GM06990 (cell line): ENCODE measurements around the gene EMCN.

ENCODE experiments used
- DNase-seq: peaks from one replicate; pipeline ENCODE4 v3.0.0-alpha.2; 2011; ENCODE audit not compliant: insufficient read length; ENCODE audit errors: extremely low read depth
- H3K27me3 ChIP-seq: replicated peaks from 2 replicates; pipeline ENCODE4 v1.6.0; 2011; ENCODE audit warnings: low read length; ENCODE audit not compliant: control insufficient read depth, insufficient read depth
- H3K36me3 ChIP-seq: 2 replicates; pipeline ENCODE4 v1.5.1; 2011; ENCODE audit warnings: low read length; ENCODE audit not compliant: control insufficient read depth, insufficient read depth
- H3K4me3 ChIP-seq: replicated peaks from 2 replicates; pipeline ENCODE4 v1.5.1; 2011; ENCODE audit warnings: low read depth, mild to moderate bottlenecking, control low read depth, low read length
- CTCF ChIP-seq: IDR thresholded peaks from 2 replicates; pipeline ENCODE4 v1.5.1; 2011; ENCODE audit warnings: low read length, control low read depth, mild to moderate bottlenecking, inconsistent platforms; ENCODE audit not compliant: insufficient read depth, poor library complexity, severe bottlenecking

EMCN gene

GRCh38 chr4:100508691-100509090 lies 9.1 kb downstream of the EMCN start:
- Histone ChIP-seq H3K27me3 (no peaks in the 10 kb centered on the region), H3K4me3 (no peak overlapping the region), H3K36me3 (no peaks in the 10 kb centered on the region)
- no peak for DNase-seq
- no peak for TF ChIP-seq CTCF

- Histone ChIP-seq H3K27me3 (no peaks in the 10 kb centered on the region), H3K4me3 (no peak overlapping the region), H3K36me3 (no peaks in the 10 kb centered on the region)
- DNase-seq, result no peak
- TF ChIP-seq CTCF, result no peak
Observed at GRCh38 chr4:100504086-100504874, 13.5 kb downstream of the EMCN start.

GRCh38 chr4:100497791-100498190 lies 20.0 kb downstream of the EMCN start:
- Histone ChIP-seq H3K4me3 (no peak overlapping the region), H3K27me3 (no peaks in the 10 kb centered on the region), H3K36me3 (no peaks in the 10 kb centered on the region)
- TF ChIP-seq CTCF, result no peak
- no peak for DNase-seq

- TF ChIP-seq CTCF, result no peak
- DNase-seq, result no peak
- no peaks in the 10 kb centered on the region for H3K27me3 ChIP-seq
- H3K4me3 ChIP-seq, result no peak overlapping the region
- no peaks in the 10 kb centered on the region for H3K36me3 ChIP-seq
Observed at GRCh38 chr4:100495074-100495473, 22.7 kb downstream of the EMCN start.

- no peak overlapping the region for H3K4me3 ChIP-seq
- no peak for DNase-seq
- TF ChIP-seq CTCF, result no peak
- no peaks in the 10 kb centered on the region for H3K27me3 ChIP-seq
- H3K36me3 ChIP-seq, result no peaks in the 10 kb centered on the region
Observed at GRCh38 chr4:100494166-100494565, 23.7 kb downstream of the EMCN start.
